HepG2 (cell line): ENCODE results near the gene ADI1. TPM values are rescaled to one million over a fixed set of nuclear protein-coding genes. Genes with fewer than 3 reads are reported as not detected.
A peak's percentile ranks its signal among the peaks of the same experiment; 100 is the strongest.

Source experiments
- ATF1 ChIP-seq: IDR thresholded peaks from 2 replicates; pipeline ENCODE4 v1.6.1; 2016; ENCODE audit warnings: mild to moderate bottlenecking, control low read depth
- ATF7-NPFF ChIP-seq: sonication (generic); formaldehyde crosslinking; IDR thresholded peaks from 2 replicates; pipeline ENCODE4 v1.8.1; 2023; ENCODE audit warnings: mild to moderate bottlenecking, low read depth, missing genetic modification reagents, moderate library complexity
- CBX5 ChIP-seq: sonication (generic); formaldehyde crosslinking; IDR thresholded peaks from 2 replicates; pipeline ENCODE4 v1.4.0; 2020; ENCODE audit warnings: missing genetic modification reagents, borderline replicate concordance
- HNF4A ChIP-seq: sonication (generic); formaldehyde crosslinking; IDR thresholded peaks from 2 replicates; pipeline ENCODE4 v1.4.0; 2020; ENCODE audit warnings: missing genetic modification reagents
- HNRNPK ChIP-seq: fragments of 200-400 bp; formaldehyde crosslinking; IDR thresholded peaks from 2 replicates; pipeline ENCODE4 v1.6.1; 2018; ENCODE audit warnings: low read length, low read depth, moderate library complexity, mild to moderate bottlenecking; ENCODE audit not compliant: poor library complexity, severe bottlenecking
- HNRNPLL ChIP-seq: fragments of 200-400 bp; formaldehyde crosslinking; IDR thresholded peaks from 2 replicates; pipeline ENCODE4 v1.6.1; 2017; ENCODE audit warnings: mild to moderate bottlenecking, low read depth, low read length; ENCODE audit not compliant: poor library complexity, severe bottlenecking
- MAF1 ChIP-seq: sonication (generic); formaldehyde crosslinking; IDR thresholded peaks from 2 replicates; pipeline ENCODE4 v1.5.0; 2020; ENCODE audit warnings: missing genetic modification reagents, borderline replicate concordance
- MEIS1 ChIP-seq: sonication (generic); formaldehyde crosslinking; IDR thresholded peaks from 2 replicates; pipeline ENCODE4 v1.9.0; 2021; ENCODE audit warnings: mild to moderate bottlenecking, missing genetic modification reagents, moderate library complexity, borderline replicate concordance
- NFKBIZ ChIP-seq: IDR thresholded peaks from 2 replicates; pipeline ENCODE4 v1.6.1; 2018; ENCODE audit warnings: missing genetic modification reagents, missing compliant biosample characterization
- PTBP1 ChIP-seq: fragments of 200-400 bp; formaldehyde crosslinking; IDR thresholded peaks from 2 replicates; pipeline ENCODE4 v1.6.1; 2018; ENCODE audit warnings: low read length, low read depth; ENCODE audit not compliant: poor library complexity, severe bottlenecking
- SP5 ChIP-seq: IDR thresholded peaks from 2 replicates; pipeline ENCODE4 v1.6.1; 2016; ENCODE audit warnings: low read depth, borderline replicate concordance
- ZNF235 ChIP-seq: sonication (generic); formaldehyde crosslinking; IDR thresholded peaks from 2 replicates; pipeline ENCODE4 v1.8.1; 2023; ENCODE audit warnings: mild to moderate bottlenecking, missing genetic modification reagents, borderline replicate concordance
- ZNF256 ChIP-seq: sonication (generic); formaldehyde crosslinking; conservative IDR thresholded peaks from 2 replicates; pipeline ENCODE4 v1.4.0; 2020; ENCODE audit warnings: missing genetic modification reagents
- ZNF260 ChIP-seq: sonication (generic); formaldehyde crosslinking; IDR thresholded peaks from 2 replicates; pipeline ENCODE4 v1.4.0; 2020; ENCODE audit warnings: missing genetic modification reagents, low read depth, mild to moderate bottlenecking, borderline replicate concordance
- ZNF335 ChIP-seq: sonication (generic); formaldehyde crosslinking; IDR thresholded peaks from 2 replicates; pipeline ENCODE4 v1.4.0; 2020; ENCODE audit warnings: missing genetic modification reagents
- ZNF382 ChIP-seq: sonication (generic); formaldehyde crosslinking; IDR thresholded peaks from 2 replicates; pipeline ENCODE4 v1.5.0; 2020; ENCODE audit warnings: missing genetic modification reagents, mild to moderate bottlenecking, borderline replicate concordance
- ZNF44 ChIP-seq: sonication (generic); formaldehyde crosslinking; IDR thresholded peaks from 2 replicates; pipeline ENCODE4 v1.5.1; 2020; ENCODE audit warnings: mild to moderate bottlenecking, missing genetic modification reagents
- ZNF530 ChIP-seq: sonication (generic); formaldehyde crosslinking; IDR thresholded peaks from 2 replicates; pipeline ENCODE4 v1.5.0; 2020; ENCODE audit warnings: low read depth, mild to moderate bottlenecking, missing genetic modification reagents
- ZNF781 ChIP-seq: sonication (generic); formaldehyde crosslinking; IDR thresholded peaks from 2 replicates; pipeline ENCODE4 v1.5.1; 2020; ENCODE audit warnings: borderline replicate concordance, mild to moderate bottlenecking, missing genetic modification reagents; ENCODE audit errors: not compliant biosample characterization
- ZNF878 ChIP-seq: sonication (generic); formaldehyde crosslinking; IDR thresholded peaks from 2 replicates; pipeline ENCODE4 v1.8.1; 2023; ENCODE audit warnings: mild to moderate bottlenecking, missing genetic modification reagents, moderate library complexity
- polyA plus RNA-seq, 8 experiments: library from polyadenylated mRNA; depleted of rRNA in 3 of 8; stranded (reverse) in 7 of 8; unstranded in 1 of 8; fragments of >200 nt; fragmentation: Illumina TruSeq in 4 of 8; extraction: Trizol in 4 of 8; gene quantifications; 2 replicates each; pipeline versions ENCODE4 v1.2.1 to v1.2.3, GENCODE V29; 2011 to 2016; ENCODE audit warnings: low read depth in 4 of 8, missing spikeins in 1 of 8, mixed read lengths in 1 of 8; ENCODE audit not compliant: insufficient read depth in 1 of 8
- total RNA-seq, 5 experiments: library from RNA; depleted of rRNA; stranded (reverse); fragments of >200 nt; fragmentation: Illumina TruSeq; extraction: Trizol; gene quantifications; 2 replicates each; pipeline ENCODE4 v1.2.3, GENCODE V29; 2016; ENCODE audit warnings: low read depth in 1 of 5
- TF ChIP-seq, protein P1 (sequence below): sonication (generic); formaldehyde crosslinking; IDR thresholded peaks from 2 replicates; pipeline ENCODE4 v1.8.0; 2022; ENCODE audit warnings: mild to moderate bottlenecking, missing genetic modification reagents, borderline replicate concordance
- TF ChIP-seq, protein P2 (sequence below): sonication (generic); formaldehyde crosslinking; IDR thresholded peaks from 2 replicates; pipeline ENCODE4 v1.9.0; 2021; ENCODE audit warnings: missing genetic modification reagents, mild to moderate bottlenecking, borderline replicate concordance
- TF ChIP-seq, protein P3 (sequence below): sonication (generic); formaldehyde crosslinking; IDR thresholded peaks from 2 replicates; pipeline ENCODE4 v1.5.0; 2020; ENCODE audit warnings: mild to moderate bottlenecking, missing genetic modification reagents
- TF ChIP-seq, protein P4 (sequence below): sonication (generic); formaldehyde crosslinking; IDR thresholded peaks from 2 replicates; pipeline ENCODE4 v1.4.0; 2020; ENCODE audit warnings: mild to moderate bottlenecking, missing genetic modification reagents

ADI1 gene
- total and polyA plus RNA-seq, 2 of the 13 experiments (the other 11 are each of a cell fraction or from before 2014, with no cell fraction given): 28.7 to 123 TPM

DNA sequence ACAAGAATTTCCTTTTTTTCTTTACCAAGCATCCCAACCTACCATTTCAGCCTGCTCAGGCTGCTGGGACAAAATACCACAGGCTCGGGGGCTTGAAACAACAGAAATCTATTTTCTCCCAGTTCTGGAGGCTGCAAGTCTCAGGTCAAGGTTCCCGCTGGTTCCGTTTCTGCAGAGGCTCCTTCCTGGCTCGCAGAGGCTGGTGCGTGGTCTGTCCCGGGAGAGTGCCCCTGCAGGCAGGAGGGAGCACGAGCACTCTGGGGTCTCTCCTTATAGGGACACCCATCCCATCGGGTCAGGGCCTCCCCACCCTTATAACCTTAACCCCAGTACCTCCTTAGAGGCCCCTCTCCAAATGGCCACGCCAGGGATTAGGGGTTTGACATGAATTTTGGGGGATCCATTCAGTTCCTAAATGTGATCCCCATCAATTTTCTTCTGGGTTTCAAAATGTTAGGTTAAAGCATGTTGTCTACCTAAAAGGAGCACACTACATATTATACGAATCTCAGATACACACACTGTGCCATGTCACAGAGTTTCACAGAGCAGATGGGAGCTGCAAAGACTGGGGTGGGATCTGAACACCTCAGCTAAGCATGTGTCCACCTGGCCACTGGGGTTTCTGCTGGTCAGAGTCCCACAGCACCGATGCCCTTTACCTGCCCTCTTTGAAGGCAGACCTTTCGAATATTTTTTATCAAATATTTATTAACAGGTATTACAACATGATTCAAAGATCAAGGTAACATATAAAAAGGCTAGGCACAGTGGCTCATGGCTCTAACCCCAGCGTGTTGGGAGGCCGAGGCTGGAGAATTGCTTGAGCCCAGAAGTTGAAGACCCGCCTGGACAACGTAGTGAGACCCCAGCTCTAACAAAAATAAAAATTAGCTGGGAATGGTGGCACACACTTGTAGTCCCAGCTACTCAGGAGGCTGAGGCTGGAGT lies 17.6 kb upstream of the ADI1 start (continued):
- TF ChIP-seq NFKBIZ: peak; percentile 57; the same call in 1 of the 2 replicates
- TF ChIP-seq MEIS1 (CRISPR knock-in tag): peak; percentile 39; the same call in 1 of the 2 replicates
- no peak for TF ChIP-seq ZNF44 (CRISPR knock-in tag)
- no peak for TF ChIP-seq ZNF335 (CRISPR knock-in tag)
- TF ChIP-seq ZNF530 (CRISPR knock-in tag): no peak
- no peak for TF ChIP-seq PTBP1
- no peak for TF ChIP-seq ZNF235 (CRISPR knock-in tag)
- TF ChIP-seq ZNF878: no peak
- TF ChIP-seq ZNF781 (CRISPR knock-in tag): peak; percentile 10
- TF ChIP-seq CBX5 (CRISPR knock-in tag): peak; percentile 35; the same call in 1 of the 2 replicates
- TF ChIP-seq, protein P1, sequence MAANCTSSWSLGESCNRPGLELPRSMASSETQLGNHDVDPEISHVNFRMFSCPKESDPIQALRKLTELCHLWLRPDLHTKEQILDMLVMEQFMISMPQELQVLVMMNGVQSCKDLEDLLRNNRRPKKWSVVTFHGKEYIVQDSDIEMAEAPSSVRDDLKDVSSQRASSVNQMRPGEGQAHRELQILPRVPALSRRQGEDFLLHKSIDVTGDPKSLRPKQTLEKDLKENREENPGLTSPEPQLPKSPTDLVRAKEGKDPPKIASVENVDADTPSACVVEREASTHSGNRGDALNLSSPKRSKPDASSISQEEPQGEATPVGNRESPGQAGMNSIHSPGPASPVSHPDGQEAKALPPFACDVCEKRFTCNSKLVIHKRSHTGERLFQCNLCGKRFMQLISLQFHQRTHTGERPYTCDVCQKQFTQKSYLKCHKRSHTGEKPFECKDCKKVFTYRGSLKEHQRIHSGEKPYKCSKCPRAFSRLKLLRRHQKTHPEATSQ (CRISPR knock-in tag): no peak; the same call in 1 of the 2 replicates
- TF ChIP-seq HNRNPLL: no peak
- 0 out of 2 replicates have a peak, but pooled peaks have one; percentile 30 for TF ChIP-seq ZNF256 (CRISPR knock-in tag)
- TF ChIP-seq SP5 (CRISPR knock-in tag): no peak
- no peak for TF ChIP-seq ATF7-NPFF
- TF ChIP-seq, protein P2, sequence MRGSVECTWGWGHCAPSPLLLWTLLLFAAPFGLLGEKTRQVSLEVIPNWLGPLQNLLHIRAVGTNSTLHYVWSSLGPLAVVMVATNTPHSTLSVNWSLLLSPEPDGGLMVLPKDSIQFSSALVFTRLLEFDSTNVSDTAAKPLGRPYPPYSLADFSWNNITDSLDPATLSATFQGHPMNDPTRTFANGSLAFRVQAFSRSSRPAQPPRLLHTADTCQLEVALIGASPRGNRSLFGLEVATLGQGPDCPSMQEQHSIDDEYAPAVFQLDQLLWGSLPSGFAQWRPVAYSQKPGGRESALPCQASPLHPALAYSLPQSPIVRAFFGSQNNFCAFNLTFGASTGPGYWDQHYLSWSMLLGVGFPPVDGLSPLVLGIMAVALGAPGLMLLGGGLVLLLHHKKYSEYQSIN (CRISPR knock-in tag): no peak
- no peak for TF ChIP-seq HNRNPK
- TF ChIP-seq, protein P3, sequence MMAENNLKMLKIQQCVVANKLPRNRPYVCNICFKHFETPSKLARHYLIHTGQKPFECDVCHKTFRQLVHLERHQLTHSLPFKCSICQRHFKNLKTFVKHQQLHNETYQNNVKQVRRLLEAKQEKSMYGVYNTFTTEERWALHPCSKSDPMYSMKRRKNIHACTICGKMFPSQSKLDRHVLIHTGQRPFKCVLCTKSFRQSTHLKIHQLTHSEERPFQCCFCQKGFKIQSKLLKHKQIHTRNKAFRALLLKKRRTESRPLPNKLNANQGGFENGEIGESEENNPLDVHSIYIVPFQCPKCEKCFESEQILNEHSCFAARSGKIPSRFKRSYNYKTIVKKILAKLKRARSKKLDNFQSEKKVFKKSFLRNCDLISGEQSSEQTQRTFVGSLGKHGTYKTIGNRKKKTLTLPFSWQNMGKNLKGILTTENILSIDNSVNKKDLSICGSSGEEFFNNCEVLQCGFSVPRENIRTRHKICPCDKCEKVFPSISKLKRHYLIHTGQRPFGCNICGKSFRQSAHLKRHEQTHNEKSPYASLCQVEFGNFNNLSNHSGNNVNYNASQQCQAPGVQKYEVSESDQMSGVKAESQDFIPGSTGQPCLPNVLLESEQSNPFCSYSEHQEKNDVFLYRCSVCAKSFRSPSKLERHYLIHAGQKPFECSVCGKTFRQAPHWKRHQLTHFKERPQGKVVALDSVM (CRISPR knock-in tag): peak; percentile 50; the same call in 1 of the 2 replicates
- no peak for TF ChIP-seq MAF1 (CRISPR knock-in tag)
- TF ChIP-seq ZNF382: no peak
- no peak for TF ChIP-seq ZNF260 (CRISPR knock-in tag)
- no peak for TF ChIP-seq ATF1 (CRISPR knock-in tag)
- TF ChIP-seq, protein P4, sequence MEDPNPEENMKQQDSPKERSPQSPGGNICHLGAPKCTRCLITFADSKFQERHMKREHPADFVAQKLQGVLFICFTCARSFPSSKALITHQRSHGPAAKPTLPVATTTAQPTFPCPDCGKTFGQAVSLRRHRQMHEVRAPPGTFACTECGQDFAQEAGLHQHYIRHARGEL: no peak
- TF ChIP-seq HNF4A: no peak; the same call in 1 of the 2 replicates
